ENCODE measurements around the gene PEDS1. TPM values are rescaled to one million over a fixed set of nuclear protein-coding genes. Genes with fewer than 3 reads are reported as not detected.
"Not testable (repeated sequence)": the region's sequence is repeated elsewhere in the genome, so short reads cannot be mapped to it uniquely, and the experiment has no call there.

The PEDS1 gene
- total RNA-seq, 2 experiments from 2014 or later: 27.9 to 31.3 TPM

GRCh38 chr20:50188287-50188688 is 34.8 kb upstream of the PEDS1 start:
- DNase-seq: no peak
- Mint-ChIP-seq H3K27me3 (peaks cover 23% of the 10 kb centered on the region), H3K27ac (no peak overlapping the region), H3K9me3 (no peaks in the 10 kb centered on the region), H3K36me3 (ENCODE audit: low read depth) (peaks cover 9% of the 10 kb centered on the region), H3K4me3 (no peak overlapping the region), H3K4me1 (peaks cover 11% of the 10 kb centered on the region)
- POLR2A ChIA-PET: no interaction called here
- CTCF ChIA-PET: interaction anchor here (1.5 to 2.7 kb wide), 2 partner anchors 272 to 277 kb away, joined by 4 to 27 read pairs; no protein-coding TSS in a partner anchor

- Mint-ChIP-seq H3K4me3 (no peak overlapping the region), H3K27ac (no peak overlapping the region), H3K36me3 (ENCODE audit: low read depth) (peaks cover 2% of the 10 kb centered on the region), H3K9me3 (no peaks in the 10 kb centered on the region), H3K27me3 (peaks cover 23% of the 10 kb centered on the region), H3K4me1 (peaks cover 6% of the 10 kb centered on the region)
- CTCF ChIA-PET: interaction anchor here (2.7 kb wide), 1 partner anchor 277 kb away, joined by 27 read pairs; no protein-coding TSS in a partner anchor
- POLR2A ChIA-PET: interaction anchor here (0.7 kb wide), 1 partner anchor 388 kb away, joined by 3 read pairs; no protein-coding TSS in a partner anchor
- no peak for DNase-seq
These were observed 34.0 kb upstream of the PEDS1 start for GRCh38 chr20:50187403-50188051.

GRCh38 chr20:50186987-50187402 is 33.5 kb upstream of the PEDS1 start:
- Mint-ChIP-seq H3K4me1 (peaks cover 6% of the 10 kb centered on the region), H3K4me3 (no peak overlapping the region), H3K27me3 (peaks cover 23% of the 10 kb centered on the region), H3K9me3 (no peaks in the 10 kb centered on the region), H3K27ac (no peak overlapping the region), H3K36me3 (ENCODE audit: low read depth) (no peaks in the 10 kb centered on the region)
- no peak for DNase-seq
- ChIA-PET POLR2A (interaction anchor here (0.7 kb wide), 1 partner anchor 388 kb away, joined by 3 read pairs; no protein-coding TSS in a partner anchor), CTCF (interaction anchor here (0.6 to 2.7 kb wide), 2 partner anchors 278 to 543 kb away, joined by 3 to 27 read pairs; no protein-coding TSS in a partner anchor)

- peak; percentile 91 for DNase-seq
- Mint-ChIP-seq H3K27me3 (peaks cover 23% of the 10 kb centered on the region), H3K4me3 (no peak overlapping the region), H3K36me3 (ENCODE audit: low read depth) (no peaks in the 10 kb centered on the region), H3K9me3 (no peaks in the 10 kb centered on the region), H3K27ac (peak overlapping the region; percentile 31), H3K4me1 (peaks cover 6% of the 10 kb centered on the region)
- CTCF ChIA-PET: interaction anchor here (0.6 to 2.7 kb wide), 5 partner anchors 15 to 544 kb away, joined by 3 to 27 read pairs (median 3); no protein-coding TSS in a partner anchor
- POLR2A ChIA-PET: no interaction called here
These were observed 32.8 kb upstream of the PEDS1 start for GRCh38 chr20:50186151-50186885.

DNA sequence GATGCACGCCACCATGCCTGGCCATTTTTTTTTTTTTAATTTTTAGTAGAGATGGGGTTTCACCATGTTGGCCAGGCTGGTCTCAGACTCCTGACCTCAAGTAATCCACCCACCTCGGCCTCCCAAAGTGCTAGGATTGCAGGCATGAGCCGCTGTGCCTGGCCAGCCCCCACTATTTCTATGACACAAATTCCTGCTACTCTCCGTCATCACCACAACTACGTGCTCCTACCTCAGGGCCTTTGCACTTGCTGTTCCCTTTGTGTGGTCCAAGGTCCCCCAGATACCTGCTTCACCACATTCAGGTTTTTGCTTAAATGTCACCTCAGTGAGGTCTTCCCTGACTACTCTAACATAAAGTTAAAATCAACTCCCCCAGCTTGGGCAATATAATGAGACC is 31.9 kb upstream of the PEDS1 start:
- Mint-ChIP-seq H3K4me1 (peaks cover 6% of the 10 kb centered on the region), H3K9me3 (no peaks in the 10 kb centered on the region), H3K36me3 (ENCODE audit: low read depth) (no peaks in the 10 kb centered on the region), H3K27ac (no peak overlapping the region), H3K27me3 (peaks cover 23% of the 10 kb centered on the region), H3K4me3 (no peak overlapping the region)
- ChIA-PET CTCF (interaction anchor here (0.6 to 1.3 kb wide), 4 partner anchors 14 to 336 kb away, joined by 3 to 6 read pairs (median 4); no protein-coding TSS in a partner anchor), POLR2A (no interaction called here)
- DNase-seq: no peak

DNA sequence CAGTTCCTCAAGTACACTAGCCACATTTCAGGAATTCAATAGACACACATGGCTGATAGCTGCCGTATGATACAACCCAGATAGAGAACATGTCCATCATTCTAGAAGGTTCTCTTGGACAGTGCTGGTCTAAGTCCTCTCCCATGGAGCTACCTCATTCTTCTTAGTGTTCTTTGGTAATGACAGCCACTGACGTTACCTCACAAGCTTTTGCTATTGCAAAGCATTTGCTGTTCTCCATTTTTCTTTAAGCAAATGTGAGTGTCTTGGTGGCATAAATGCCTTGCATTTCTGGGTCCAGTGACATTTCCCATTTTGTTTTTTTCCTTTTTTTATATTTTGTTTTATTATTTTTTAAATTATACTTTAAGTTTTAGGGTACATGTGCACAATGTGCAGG is 28.8 kb upstream of the PEDS1 start:
- Mint-ChIP-seq H3K36me3 (ENCODE audit: low read depth) (no peaks in the 10 kb centered on the region), H3K4me3 (no peak overlapping the region), H3K4me1 (peaks cover 6% of the 10 kb centered on the region), H3K27ac (no peak overlapping the region), H3K27me3 (peaks cover 23% of the 10 kb centered on the region), H3K9me3 (no peaks in the 10 kb centered on the region)
- no peak for DNase-seq
- POLR2A ChIA-PET: no interaction called here
- CTCF ChIA-PET: interaction anchor here (0.9 to 1.1 kb wide), 2 partner anchors 282 to 289 kb away, joined by 3 read pairs; no protein-coding TSS in a partner anchor

DNA sequence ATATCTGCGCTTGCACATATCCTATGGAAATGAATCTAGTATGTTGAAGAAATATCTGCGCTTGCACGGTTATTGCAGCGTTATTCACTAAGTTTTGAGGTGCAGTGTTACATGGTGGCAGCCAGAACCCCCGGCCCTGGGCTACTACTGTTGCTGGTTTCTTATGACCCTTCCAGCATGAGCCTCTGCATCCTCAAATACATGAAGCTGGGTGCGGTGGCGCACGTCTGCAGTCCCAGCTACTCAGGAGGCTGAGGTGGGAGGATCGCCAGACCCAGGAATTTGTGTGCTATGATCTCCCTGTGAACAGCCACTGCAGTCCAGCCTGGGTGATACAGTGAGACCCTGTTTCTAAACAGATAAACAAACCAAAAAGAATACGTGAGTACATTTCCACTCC is 27.8 kb upstream of the PEDS1 start:
- Mint-ChIP-seq H3K27ac (no peak overlapping the region), H3K4me1 (peaks cover 5% of the 10 kb centered on the region), H3K36me3 (ENCODE audit: low read depth) (no peaks in the 10 kb centered on the region), H3K9me3 (no peaks in the 10 kb centered on the region), H3K27me3 (peaks cover 23% of the 10 kb centered on the region), H3K4me3 (no peak overlapping the region)
- CTCF ChIA-PET: interaction anchor here (1.0 to 6.9 kb wide), 3 partner anchors 61 to 287 kb away, joined by 3 to 33 read pairs (median 5); no protein-coding TSS in a partner anchor
- POLR2A ChIA-PET: no interaction called here
- DNase-seq: no peak

DNA sequence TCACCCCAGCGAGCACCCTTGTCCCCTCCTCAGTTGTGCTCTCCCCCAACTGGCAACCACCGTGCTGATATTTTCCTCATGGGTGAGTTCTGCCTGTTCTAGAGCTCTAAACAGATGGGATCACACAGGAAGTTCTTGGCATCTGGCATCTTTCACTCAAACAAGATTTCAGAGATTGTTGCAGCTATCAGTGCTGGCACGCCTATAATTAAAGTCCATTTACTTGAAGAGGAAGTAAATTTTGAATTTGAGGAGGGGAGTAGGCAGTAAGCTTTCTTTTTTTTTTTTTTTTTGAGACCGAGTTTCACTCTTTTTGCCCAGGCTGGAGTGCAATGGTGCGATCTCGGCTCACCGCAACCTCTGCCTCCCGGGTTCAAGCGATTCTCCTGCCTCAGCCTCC is 25.1 kb upstream of the PEDS1 start:
- H3K4me3 Mint-ChIP-seq; POLR2A ChIA-PET; H3K27me3 Mint-ChIP-seq; H3K4me1 Mint-ChIP-seq; H3K27ac Mint-ChIP-seq; H3K9me3 Mint-ChIP-seq; H3K36me3 Mint-ChIP-seq (ENCODE audit: low read depth); DNase-seq: not testable (repeated sequence)
- CTCF ChIA-PET: interaction anchor here (0.6 to 6.9 kb wide), 19 partner anchors 9 to 293 kb away, joined by 3 to 33 read pairs (median 4); partner anchors contain the start of gene PEDS1

DNA sequence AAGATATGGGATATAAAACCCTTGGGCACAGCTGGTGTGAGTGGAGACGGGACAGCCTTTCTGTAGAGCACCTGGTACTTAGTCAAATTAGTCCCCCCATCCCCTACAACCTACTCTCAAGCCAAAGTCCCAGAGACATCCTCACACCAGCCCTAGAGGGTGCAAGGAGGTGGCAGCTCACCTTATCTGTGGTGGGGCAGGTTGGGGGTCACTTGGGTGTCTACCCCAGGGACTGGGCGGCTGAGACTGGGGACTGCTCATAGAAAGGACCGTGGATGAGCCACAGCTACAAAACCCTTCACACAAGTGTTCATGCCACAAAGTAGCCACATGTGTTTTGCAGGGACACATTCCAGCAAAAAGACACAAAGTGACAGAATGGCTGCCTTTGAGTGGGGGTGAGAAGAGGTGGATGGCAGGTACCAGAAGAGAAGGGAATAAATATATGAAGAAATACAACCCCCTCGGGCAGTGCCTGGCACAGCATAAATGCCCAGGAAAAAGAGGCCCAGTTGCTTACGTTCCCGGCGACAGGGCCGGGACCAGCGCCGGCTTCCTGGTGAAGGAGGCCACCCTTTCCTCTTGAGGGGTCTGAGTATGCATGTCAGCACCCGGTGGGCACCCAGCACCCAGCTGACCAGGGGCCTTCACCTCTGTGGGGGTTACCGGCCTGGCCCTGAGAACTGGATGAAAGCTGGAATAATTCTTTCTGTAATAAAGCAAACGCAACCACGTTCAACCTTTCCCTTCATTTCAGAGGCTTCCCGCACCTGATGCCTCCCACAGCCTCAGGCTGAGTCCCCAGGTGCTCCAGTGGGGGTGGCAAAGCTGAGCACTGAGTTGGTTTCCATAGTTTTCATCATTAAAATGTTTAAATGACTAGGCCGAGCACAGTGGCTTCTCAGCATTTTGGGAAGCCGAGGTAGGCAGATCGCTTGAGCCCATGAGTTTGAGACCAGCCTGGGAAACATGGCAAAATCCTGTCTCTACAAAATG is 22.7 kb upstream of the PEDS1 start:
- H3K4me3 Mint-ChIP-seq: no peak overlapping the region
- POLR2A ChIA-PET: no interaction called here
- no peaks in the 10 kb centered on the region for H3K9me3 Mint-ChIP-seq

DNA sequence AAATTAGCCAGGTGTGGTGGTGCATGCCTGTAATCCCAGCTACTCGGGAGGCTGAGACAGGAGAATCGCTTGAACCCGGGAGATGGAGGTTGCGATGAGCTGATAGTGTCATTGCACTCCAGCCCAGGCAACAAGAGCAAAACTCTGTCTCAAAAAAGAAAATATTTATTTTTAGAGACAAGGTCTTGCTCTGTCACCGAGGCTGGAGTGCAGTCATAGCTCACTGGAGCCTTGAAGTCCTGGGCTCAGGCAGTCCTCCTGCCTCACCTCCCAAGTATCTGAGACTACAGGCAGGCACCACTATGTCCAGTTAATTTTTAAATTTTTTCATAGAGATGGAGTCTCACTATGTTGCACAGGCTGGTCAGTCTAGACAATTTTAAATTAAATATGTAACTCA is 20.9 kb upstream of the PEDS1 start:
- peaks cover under 1% of the 10 kb centered on the region for H3K9me3 Mint-ChIP-seq
- DNase-seq: no peak
- CTCF ChIA-PET: interaction anchor here (2.6 to 6.9 kb wide), 2 partner anchors 54 to 290 kb away, joined by 11 to 33 read pairs; no protein-coding TSS in a partner anchor
- H3K36me3 Mint-ChIP-seq (ENCODE audit: low read depth): no peaks in the 10 kb centered on the region
- H3K27me3 Mint-ChIP-seq: peaks cover 9% of the 10 kb centered on the region
- no peak overlapping the region for H3K27ac Mint-ChIP-seq
- no peak overlapping the region for H3K4me3 Mint-ChIP-seq
- H3K4me1 Mint-ChIP-seq: peaks cover 8% of the 10 kb centered on the region
- POLR2A ChIA-PET: no interaction called here

More for the DNA sequence above, 22.7 kb upstream of the PEDS1 start:
- no peak for DNase-seq
- Mint-ChIP-seq H3K4me1 (peaks cover 8% of the 10 kb centered on the region), H3K27me3 (peaks cover 9% of the 10 kb centered on the region), H3K27ac (no peak overlapping the region), H3K36me3 (ENCODE audit: low read depth) (no peaks in the 10 kb centered on the region)
- CTCF ChIA-PET: interaction anchor here (1.0 to 6.9 kb wide), 4 partner anchors 56 to 403 kb away, joined by 3 to 33 read pairs (median 7); no protein-coding TSS in a partner anchor

DNA sequence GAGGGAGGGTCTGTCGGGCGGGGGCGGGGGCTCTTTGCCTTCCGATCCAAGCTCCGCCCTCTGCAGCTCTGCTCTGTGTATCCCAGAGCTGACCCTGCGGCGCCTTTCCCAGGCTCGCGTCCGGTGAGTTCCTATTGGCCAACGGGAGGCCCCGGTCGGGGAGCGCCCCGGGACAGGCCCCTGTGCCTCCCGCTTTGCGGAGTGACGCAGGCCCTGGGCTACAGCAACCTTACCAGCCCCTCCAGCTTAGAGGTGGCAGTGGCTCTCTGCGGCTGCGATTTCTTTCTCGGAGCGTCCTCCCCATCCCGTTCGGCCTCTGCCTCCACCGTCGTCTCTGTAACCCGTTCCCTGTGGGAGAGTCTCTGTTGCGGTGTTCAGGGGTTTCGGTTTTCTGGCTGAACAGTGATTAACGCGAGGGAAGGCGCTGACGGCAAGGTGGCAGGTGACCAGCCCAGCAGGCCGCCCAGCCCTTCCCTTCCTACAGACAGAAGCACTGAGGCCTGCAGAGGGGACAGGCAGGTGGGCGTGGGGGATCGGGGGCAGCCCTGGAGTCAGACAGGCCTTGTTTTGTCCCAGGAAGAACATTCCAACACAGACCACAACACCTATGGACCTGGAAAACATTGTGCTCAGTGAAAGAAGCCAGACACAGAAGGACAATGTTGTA is 19.0 kb upstream of the PEDS1 start:
- H3K27ac Mint-ChIP-seq: no peak overlapping the region
- H3K36me3 Mint-ChIP-seq (ENCODE audit: low read depth): no peaks in the 10 kb centered on the region
- POLR2A ChIA-PET: interaction anchor here (0.7 kb wide), 1 partner anchor 56 kb away, joined by 3 read pairs; no protein-coding TSS in a partner anchor
- no peak for DNase-seq
- H3K9me3 Mint-ChIP-seq: peaks cover 2% of the 10 kb centered on the region
- H3K27me3 Mint-ChIP-seq: peaks cover 11% of the 10 kb centered on the region
- no peak overlapping the region for H3K4me3 Mint-ChIP-seq
- peaks cover 11% of the 10 kb centered on the region for H3K4me1 Mint-ChIP-seq
- CTCF ChIA-PET: interaction anchor here (0.6 to 1.5 kb wide), 4 partner anchors 52 to 291 kb away, joined by 3 to 7 read pairs (median 4); no protein-coding TSS in a partner anchor
